Retinal pigment epithelial cell (primary cell): Measurements from ENCODE around the gene IFIT2.
"Not testable (repeated sequence)": the region's sequence is repeated elsewhere in the genome, so short reads cannot be mapped to it uniquely, and the experiment has no call there.

Experiments
- DNase-seq: peaks from one replicate; pipeline ENCODE4 v3.0.0-alpha.2; 2010; ENCODE audit warnings: low read depth
- H3K4me3 ChIP-seq: 2 replicates; pipeline ENCODE4 v1.5.1; 2011; ENCODE audit warnings: mild to moderate bottlenecking, low read length, control low read depth, moderate library complexity
- CTCF ChIP-seq: conservative IDR thresholded peaks from 2 replicates; pipeline ENCODE4 v1.5.1; 2011; ENCODE audit warnings: low read depth, low read length, control low read depth, inconsistent platforms

Gene IFIT2

GRCh38 chr10:89312973-89313372 lies 11.1 kb downstream of the IFIT2 start:
- H3K4me3 ChIP-seq: no peak overlapping the region
- no peak for TF ChIP-seq CTCF
- no peak for DNase-seq

- no peak for TF ChIP-seq CTCF
- no peak for DNase-seq
- H3K4me3 ChIP-seq: no peak overlapping the region
These were observed 12.8 kb downstream of the IFIT2 start for GRCh38 chr10:89314676-89315075.

GRCh38 chr10:89318047-89318446 lies 16.2 kb downstream of the IFIT2 start:
- DNase-seq, H3K4me3 ChIP-seq: not testable (repeated sequence)

- H3K4me3 ChIP-seq, DNase-seq: not testable (repeated sequence)
These were observed 23.2 kb downstream of the IFIT2 start for GRCh38 chr10:89325081-89325480.

GRCh38 chr10:89325856-89326255 lies 24.0 kb downstream of the IFIT2 start:
- not testable (repeated sequence) for DNase-seq, H3K4me3 ChIP-seq

- H3K4me3 ChIP-seq: peak within 1 kb of the TSS; percentile 44
- DNase-seq: no peak
- no peak for TF ChIP-seq CTCF
These were observed 26.1 kb downstream of the IFIT2 start, which contains the start of gene IFIT3 for GRCh38 chr10:89327803-89328441. IFIT3 (plus strand) TSS chr10:89327997; CDS start chr10:89328074, 77 bp downstream.

- DNase-seq: no peak
- TF ChIP-seq CTCF: no peak
- no peak overlapping the region for H3K4me3 ChIP-seq
These were observed 27.3 kb downstream of the IFIT2 start for GRCh38 chr10:89329151-89329550.

GRCh38 chr10:89330014-89330413 lies 28.2 kb downstream of the IFIT2 start:
- not testable (repeated sequence) for DNase-seq, H3K4me3 ChIP-seq

GRCh38 chr10:89330537-89331212 lies 28.8 kb downstream of the IFIT2 start:
- no peak overlapping the region for H3K4me3 ChIP-seq
- DNase-seq: no peak
- TF ChIP-seq CTCF: no peak

GRCh38 chr10:89331487-89332122 lies 29.8 kb downstream of the IFIT2 start:
- H3K4me3 ChIP-seq, DNase-seq: not testable (repeated sequence)
